Lower leg skin (tissue), 3 donors: Measurements from ENCODE around the gene TAS2R14.

Experiments
- POLR2A ChIP-seq, 2 donors: fragments of 450-650 bp; IDR thresholded peaks; one replicate each; pipeline ENCODE4 v1.6.1; 2016 to 2017; ENCODE audit warnings: antibody characterized with exemption in 2 of 2, mild to moderate bottlenecking in 1 of 2, moderate library complexity in 1 of 2
- TF ChIP-seq, protein P1 (sequence below), 3 donors: fragments of 450-650 bp; IDR thresholded peaks; one replicate each; pipeline ENCODE4 v1.5.1; 2016; ENCODE audit warnings: antibody characterized with exemption in 3 of 3, mild to moderate bottlenecking in 3 of 3, moderate library complexity in 2 of 3

DNA sequence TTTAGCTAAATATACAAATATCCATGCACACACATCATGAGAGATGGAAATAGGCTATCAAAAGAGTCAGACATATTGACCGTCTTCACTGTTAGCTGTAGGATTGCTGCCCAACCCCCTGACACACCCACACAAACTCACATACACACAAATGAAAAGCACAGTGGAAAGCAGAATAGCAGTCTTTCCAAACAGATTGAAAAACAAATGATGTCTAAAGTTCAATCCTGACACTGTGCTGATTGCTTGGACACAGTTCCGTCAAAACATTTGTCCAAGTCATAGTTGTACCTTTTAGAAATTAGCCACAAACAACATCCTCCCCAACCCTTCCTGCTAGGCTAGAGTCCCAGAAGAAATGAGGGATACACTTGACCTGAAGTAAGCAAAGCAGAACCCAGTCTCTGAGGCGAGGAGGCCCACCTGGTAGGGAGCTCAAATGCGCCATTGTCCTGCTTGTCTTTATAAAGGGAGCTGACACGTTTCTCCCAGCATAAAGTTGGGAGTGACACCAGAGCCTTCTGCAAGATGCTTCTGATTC is 10.2 kb downstream of the TAS2R14 start, which contains the start of gene PRH2:
- TF ChIP-seq POLR2A (IDR thresholded peaks at IDR 0.05) = no peak
- TF ChIP-seq, protein P1, sequence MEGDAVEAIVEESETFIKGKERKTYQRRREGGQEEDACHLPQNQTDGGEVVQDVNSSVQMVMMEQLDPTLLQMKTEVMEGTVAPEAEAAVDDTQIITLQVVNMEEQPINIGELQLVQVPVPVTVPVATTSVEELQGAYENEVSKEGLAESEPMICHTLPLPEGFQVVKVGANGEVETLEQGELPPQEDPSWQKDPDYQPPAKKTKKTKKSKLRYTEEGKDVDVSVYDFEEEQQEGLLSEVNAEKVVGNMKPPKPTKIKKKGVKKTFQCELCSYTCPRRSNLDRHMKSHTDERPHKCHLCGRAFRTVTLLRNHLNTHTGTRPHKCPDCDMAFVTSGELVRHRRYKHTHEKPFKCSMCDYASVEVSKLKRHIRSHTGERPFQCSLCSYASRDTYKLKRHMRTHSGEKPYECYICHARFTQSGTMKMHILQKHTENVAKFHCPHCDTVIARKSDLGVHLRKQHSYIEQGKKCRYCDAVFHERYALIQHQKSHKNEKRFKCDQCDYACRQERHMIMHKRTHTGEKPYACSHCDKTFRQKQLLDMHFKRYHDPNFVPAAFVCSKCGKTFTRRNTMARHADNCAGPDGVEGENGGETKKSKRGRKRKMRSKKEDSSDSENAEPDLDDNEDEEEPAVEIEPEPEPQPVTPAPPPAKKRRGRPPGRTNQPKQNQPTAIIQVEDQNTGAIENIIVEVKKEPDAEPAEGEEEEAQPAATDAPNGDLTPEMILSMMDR (IDR thresholded peaks at IDR 0.05) = no peak
